ENCODE data around the gene CACNA1C.
A peak's percentile ranks its signal among the peaks of the same experiment; 100 is the strongest.
"Not testable (repeated sequence)": the region's sequence is repeated elsewhere in the genome, so short reads cannot be mapped to it uniquely, and the experiment has no call there.

The CACNA1C gene

DNA sequence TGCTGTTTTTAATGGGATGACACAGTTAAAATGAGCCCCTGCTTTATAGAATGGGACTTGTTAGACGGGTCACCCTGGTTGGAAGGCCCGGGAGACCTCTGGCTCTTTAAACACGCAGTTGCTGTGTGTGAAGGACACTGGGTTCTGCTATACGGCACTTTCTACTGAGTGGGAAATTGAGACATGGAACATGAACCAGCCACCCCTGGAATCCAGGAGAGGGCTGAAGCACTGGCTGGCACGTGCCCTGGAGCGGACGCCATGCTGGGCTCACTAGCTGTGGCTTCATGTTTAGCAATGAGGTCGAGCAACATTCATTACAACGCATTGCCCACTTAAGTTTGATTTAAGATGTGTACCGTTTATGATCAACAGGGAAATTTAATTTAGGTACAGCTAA, 23.9 kb downstream of the CACNA1C start:
- DNase-seq, result no peak

DNA sequence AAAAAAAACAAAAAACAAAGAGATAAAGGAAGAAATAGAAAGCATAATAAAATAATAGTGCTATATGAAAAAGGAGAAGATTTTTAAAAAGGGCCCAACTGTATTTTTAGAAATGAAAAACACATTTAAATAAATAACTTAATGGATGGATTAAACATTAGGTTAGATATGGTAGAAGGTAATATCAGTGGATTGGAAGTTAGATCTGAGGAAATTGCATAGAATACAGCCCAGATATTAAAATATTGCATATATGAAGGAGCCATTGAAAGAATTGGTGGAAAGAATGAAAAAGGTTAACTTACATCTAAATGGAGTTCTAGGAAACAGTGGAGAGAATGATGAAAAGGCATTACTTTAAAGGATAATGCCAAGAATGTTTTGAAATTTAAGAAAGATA, 27.8 kb downstream of the CACNA1C start:
- DNase-seq, result no peak

DNA sequence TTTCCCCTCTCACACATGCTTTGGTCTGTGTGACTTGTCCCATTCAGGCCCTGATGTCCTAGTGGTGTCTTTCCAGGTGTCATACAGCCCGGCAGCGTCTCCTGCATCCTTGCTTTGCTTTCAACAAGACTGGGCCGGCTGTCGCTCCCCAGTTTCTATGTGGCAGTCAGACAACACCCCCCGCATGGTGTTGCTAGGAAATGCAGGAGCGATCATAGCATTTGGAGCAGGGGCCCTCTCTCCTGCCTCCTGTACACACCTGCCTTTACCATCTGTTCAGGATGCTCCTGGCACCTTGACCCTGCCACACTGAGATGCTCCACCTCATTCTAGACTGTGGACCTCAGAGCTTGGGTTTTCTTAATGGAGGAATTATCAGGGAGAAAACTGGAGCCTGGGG, 29.5 kb downstream of the CACNA1C start:
- DNase-seq, result peak; percentile 57 to 74

- DNase-seq, result peak; percentile 22 to 58
These were observed 30.2 kb downstream of the CACNA1C start for GRCh38 chr12:2083008-2083407.

- DNase-seq, result peak; percentile 31 to 82
These were observed 30.8 kb downstream of the CACNA1C start for GRCh38 chr12:2083561-2083960.

DNA sequence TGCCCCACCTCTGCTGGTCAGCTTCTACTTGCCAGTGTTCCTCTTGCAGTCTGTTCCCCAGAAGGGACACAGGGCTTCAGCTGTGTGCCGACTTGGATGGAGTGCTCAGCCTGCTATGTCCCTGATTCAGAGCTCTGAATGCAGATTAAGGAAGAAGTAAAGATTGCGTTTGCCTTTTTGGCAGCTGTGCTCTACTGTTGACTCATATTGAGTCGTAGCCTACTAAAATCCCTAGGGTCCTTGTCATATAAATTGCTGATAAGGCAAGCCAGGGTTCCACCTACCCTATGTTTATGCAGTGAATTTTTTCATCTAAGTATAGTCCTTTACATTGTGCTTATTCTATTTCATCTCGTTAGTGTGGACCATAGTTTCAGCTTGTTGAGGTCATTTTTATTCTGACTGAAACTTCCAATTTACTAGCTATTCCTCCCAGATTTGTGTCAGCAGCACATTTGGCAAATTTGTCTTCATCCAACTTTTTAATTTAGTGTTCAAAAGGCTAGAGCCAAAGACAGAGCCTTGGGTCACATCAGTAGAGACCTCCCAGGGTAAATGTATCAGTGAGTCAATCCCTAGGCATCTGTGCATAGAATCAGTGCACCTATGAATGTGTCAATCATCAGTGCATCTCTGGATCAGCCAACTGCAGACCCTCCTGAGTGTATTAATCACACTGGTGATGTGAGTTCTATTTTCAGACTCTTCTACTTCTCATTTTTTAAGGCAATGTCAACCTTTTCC, 31.9 kb downstream of the CACNA1C start:
- peak in 1 of 2 experiments; percentile 6 for DNase-seq

GRCh38 chr12:2092354-2092753, 39.6 kb downstream of the CACNA1C start:
- DNase-seq, result no peak

DNA sequence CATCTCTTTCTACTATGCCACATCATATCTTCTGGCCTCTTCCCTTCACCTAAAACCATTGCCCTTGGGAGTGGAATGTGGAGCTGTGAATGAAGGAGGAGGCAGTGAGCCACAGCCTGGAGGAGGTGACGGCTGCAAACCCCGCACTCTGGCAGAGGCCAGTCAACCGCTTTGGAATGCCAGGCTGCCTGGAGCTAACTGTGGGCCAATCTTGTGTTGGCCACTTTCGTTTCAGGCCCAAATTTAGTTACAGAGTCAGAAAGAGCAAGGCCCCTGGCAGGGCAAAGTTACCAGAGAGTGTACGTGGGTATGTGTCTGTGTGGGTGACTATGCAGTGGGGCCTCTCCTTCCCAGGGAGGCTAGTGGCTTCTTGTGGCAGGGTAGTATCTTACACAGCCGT, 40.1 kb downstream of the CACNA1C start:
- no peak for DNase-seq

DNA sequence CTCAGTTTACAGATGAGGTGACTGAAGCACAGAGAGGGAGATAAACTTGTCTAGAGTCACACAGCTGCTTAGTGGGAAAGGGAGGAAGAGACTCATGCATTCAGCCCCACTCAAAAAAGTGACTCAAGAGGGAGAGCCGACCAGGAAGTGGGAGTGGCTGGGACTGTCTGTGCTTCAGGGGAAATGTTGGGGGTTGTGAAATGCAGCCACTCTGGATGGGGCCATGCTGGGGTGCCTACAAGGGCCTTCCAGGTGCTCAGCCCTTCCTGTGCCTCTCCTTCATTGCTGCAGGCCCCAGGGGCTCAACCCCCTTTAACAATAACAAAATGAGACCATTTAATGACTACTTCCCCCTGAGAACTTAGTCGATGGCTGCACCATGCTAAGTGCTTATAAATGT, 41.8 kb downstream of the CACNA1C start:
- DNase-seq, result no peak

GRCh38 chr12:2095878-2096277, 43.1 kb downstream of the CACNA1C start:
- DNase-seq, result no peak

- no peak for DNase-seq
These were observed 44.8 kb downstream of the CACNA1C start for GRCh38 chr12:2097617-2098016.

DNA sequence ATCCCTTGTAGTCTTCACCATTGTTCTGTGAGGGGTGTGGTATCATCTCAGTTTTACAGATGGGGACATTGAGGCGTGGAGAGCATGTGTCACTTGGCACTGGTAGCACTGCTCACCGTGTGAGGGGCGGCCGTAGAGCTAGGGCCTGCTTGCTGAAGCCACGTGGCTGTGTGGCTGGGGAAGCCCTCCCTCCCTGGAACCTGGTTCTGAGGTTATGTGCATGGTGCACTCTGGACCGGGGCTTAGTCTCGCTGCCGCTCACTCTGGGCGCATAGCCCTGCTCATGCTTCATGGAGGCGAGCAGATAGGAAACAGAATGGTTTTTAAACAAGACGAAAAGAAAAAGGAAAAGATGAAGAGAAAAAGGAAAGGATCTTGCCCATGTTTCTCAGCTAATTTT, 46.1 kb downstream of the CACNA1C start:
- DNase-seq, result no peak

DNA sequence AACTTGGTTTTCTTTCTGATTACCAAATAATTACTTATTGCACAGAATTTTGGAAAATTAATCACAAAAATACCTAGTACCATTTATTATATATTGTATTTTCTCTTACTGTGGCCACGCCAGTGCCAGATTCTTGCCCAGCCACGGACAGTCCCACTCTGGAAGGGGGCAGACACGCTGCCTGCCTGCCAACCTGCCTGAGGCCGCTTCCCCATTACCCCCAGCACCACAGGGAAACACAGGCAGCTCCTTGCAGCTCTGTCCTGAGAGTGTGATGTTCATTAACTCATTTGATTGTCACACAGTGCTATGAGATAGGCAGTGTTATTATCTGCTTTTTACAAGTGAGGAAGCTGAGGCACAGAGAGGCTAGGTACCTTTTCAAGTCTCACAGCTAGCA, 46.8 kb downstream of the CACNA1C start:
- DNase-seq, result no peak

- DNase-seq, result no peak
These were observed 48.6 kb downstream of the CACNA1C start for GRCh38 chr12:2101359-2101758.

GRCh38 chr12:2101771-2102170, 49.0 kb downstream of the CACNA1C start:
- DNase-seq, result no peak

DNA sequence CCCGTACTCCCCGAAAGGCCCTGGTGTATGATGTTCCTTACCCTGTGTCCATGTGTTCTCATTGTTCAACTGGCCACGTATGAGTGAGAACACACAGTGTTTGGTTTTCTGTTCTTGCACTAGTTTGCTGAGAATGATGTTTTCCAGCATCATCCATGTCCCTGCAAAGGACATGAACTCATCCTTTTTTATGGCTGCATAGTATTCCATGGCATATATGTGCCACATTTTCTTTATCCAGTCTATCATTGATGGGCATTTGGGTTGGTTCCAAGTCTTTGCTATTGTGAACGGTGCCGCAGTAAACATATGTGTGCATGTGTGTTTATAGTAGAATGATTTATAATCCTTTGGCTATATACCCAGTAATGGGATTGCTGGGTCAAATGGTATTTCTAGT, 49.9 kb downstream of the CACNA1C start:
- DNase-seq, result not testable (repeated sequence)

DNA sequence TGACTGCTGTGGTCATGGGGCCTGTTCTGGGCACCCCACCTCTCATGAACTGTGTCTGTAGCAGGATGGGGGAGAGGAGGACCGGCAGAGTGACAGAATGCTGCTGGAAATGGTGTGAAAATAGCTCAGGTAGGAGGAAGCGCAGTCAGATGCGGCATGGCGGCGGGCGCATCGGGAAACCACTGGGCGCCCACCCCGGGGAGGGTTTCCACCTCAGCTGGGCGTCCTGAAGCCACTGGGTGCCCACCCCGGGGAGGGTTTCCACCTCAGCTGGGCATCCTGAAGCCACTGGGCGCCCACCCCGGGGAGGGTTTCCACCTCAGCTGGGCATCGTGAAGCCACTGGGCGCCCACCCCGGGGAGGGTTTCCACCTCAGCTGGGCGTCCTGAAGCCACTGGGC, 52.6 kb downstream of the CACNA1C start:
- not testable (repeated sequence) for DNase-seq

DNA sequence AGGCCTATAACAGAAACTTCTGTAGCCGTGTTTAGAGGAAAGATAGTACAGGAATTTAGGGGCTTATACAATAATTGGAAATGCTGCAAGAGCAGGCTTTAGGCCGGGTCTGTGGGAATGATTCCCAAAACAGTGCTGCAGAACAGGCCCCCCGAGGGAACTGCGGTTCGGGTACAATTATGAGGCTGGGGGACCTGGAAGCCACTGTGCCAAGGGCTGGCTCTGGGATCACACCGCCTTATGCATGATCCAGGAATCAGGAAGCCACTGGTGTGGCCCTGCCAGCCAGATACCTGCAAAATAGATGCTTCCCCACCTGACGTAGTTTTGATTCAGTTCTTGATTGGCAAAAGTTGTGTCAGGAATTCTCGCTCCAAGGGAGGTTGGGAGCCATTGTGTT, 55.4 kb downstream of the CACNA1C start:
- DNase-seq, result no peak

DNA sequence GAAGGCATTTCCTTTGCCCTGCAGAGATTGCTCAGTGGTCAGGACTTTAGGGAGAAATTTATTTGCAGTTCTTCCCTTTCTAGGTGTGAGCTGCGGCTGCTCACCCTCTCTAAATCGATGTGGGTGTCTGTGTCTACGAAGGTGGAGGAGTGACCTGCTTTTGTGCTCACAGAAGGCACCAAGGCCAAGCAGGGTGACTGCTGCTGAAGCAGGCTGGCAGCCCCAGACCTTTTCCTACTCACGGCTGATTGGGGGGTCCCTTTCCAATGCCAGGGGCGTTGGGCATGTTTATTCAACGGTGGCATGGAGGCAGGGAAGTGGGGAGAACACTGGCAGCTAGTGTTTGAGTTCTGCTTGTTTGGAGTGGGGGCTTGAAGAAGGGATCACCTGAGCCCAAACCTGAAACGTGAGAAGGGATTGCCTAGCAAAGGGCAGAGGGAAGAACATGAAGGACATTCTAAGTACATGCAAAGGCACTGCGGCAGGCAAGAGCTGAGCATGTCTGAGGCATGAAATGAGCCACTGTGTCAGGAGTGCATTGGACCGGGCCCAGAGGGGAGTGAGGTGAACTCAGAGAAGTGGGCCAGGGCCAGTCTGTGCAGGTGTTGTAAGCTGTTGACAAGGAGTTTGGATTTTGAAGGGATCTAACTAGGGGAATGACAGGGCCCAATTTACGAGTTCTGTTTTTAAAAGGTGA, 56.3 kb downstream of the CACNA1C start:
- no peak for DNase-seq

DNA sequence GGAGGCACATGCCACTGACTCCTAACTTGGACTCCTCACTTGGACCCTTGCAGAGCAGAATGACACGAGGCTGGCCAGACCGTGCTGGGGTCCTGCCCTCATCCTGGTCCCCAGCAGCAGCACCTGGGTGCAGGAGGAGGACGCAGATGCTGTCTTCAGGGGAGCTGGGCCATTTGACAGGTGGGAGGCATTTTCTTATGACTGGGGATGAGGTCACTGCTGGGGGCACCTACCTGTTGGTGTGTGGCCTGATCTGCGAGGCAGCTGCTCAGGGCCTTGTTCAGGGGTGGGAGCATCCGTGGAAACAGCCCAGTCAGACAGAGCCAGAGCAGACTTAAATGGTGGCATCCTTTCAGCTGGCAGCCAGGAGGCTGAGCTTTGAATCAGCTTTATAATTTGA, 57.3 kb downstream of the CACNA1C start:
- no peak for DNase-seq

DNA sequence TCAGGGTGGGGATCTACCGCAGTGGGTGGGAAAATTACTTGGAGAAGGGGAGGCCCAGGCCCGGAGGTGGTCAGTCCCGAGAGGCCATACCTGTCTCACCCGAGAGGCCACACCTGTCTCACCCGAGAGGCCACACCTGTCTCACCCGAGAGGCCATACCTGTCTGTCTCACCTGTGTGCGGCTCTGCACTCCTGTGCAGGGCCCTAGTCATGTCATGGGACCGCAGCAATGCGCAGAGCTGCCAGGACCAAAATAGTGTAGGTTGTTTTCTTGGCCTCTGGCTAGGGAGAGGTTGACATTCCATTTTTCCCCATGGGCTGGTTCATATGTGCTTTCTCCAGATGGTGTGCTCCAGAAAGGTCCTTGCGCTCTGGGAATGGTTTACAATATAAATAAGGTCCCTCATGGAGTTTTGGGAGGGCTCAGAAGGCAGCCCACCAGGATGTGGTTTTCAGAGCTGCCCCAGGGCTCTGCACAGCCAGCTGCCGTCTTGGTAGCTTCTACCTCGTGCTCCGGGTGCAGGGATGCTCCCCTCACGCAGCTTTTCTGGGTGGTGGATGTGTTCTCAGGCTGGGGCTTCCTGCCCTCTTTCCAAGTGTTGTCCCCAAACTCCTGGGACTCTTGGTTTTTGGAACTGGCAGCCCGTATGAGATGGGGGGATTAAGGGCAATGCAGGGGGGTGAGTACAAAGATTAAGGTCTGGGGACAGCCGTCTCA, 58.2 kb downstream of the CACNA1C start:
- DNase-seq, result no peak

GRCh38 chr12:2111826-2112225, 59.0 kb downstream of the CACNA1C start:
- DNase-seq, result no peak

- no peak for DNase-seq
These were observed 59.6 kb downstream of the CACNA1C start for GRCh38 chr12:2112401-2112800.
